ENCODE results near the gene ZNF527. TPM values are rescaled to one million over a fixed set of nuclear protein-coding genes. Genes with fewer than 3 reads are reported as not detected.

The ZNF527 gene
- total and polyA plus RNA-seq, 10 donors = 2.4 to 14.9 (median 6.2) TPM

GRCh38 chr19:37334179-37335071 is 36.5 kb upstream of the ZNF527 start:
- intact Hi-C loops (cut with DNase I; ENCODE audit: low total_unique reads) = no loop called here
- peak overlapping the region; percentile 60 to 80 (median 72) for H3K4me3 ChIP-seq
- H3K36me3 ChIP-seq = peaks cover 0 to 31% (median 4%) of the 10 kb centered on the region in 6 donors
- TF ChIP-seq POLR2AphosphoS5 (IDR thresholded peaks at IDR 0.05) (peak; percentile 87 to 95 (median 90)), POLR2A (IDR thresholded peaks at IDR 0.05) (no peak)
- no peaks in the 10 kb centered on the region for H3K27me3 ChIP-seq (replicated peaks in 1 of 7)
- H3K9me3 ChIP-seq = peaks cover 0 to 6% (median 0%) of the 10 kb centered on the region in 8 donors
- H3K4me1 ChIP-seq = peaks cover 0 to 34% (median 26%) of the 10 kb centered on the region in 6 donors
- H3K27ac ChIP-seq = peak overlapping the region; percentile 55 to 92 (median 84)
- DNase-seq = peak; percentile 93
- WGBS, 5 donors = 14 to 32% (median 26%) methylated on average over 29 to 50 of the region's 50 CpGs

DNA sequence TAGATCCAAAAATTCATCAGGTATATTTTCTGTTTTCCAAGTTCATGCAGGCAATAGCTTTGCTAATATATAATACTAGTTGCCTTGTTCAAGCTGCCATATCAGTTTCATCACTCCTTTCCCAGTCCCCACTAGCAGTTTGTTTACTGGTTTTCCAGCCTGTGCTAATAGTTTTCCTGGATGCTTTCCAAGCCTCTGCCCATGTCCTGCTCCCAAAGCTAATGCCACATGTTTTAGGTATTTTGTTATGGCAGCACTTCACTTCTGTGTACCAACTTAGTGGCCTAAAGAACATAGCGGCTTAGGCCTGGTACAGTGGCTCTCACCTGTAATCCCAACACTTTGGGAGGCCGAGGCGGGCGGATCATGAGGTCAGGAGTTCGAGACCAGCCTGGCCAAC is 28.1 kb upstream of the ZNF527 start:
- 94 to 98% (median 97%) methylated on average over 5 of the region's 5 CpGs for WGBS, 5 donors
- no peak for DNase-seq
- no peak overlapping the region for H3K27ac ChIP-seq
- H3K9me3 ChIP-seq = peaks cover 0 to 19% (median 1%) of the 10 kb centered on the region in 8 donors
- H3K27me3 ChIP-seq (replicated peaks in 1 of 7) = no peaks in the 10 kb centered on the region
- no peak for TF ChIP-seq POLR2A (IDR thresholded peaks at IDR 0.05)
- no peak overlapping the region for H3K4me3 ChIP-seq
- H3K4me1 ChIP-seq = no peaks in the 10 kb centered on the region
- H3K36me3 ChIP-seq = peaks cover 0 to 78% (median 32%) of the 10 kb centered on the region in 6 donors
- intact Hi-C loops (cut with DNase I; ENCODE audit: low total_unique reads) = no loop called here

- H3K27me3 ChIP-seq (replicated peaks in 1 of 7) = no peaks in the 10 kb centered on the region
- no peak overlapping the region for H3K27ac ChIP-seq
- H3K36me3 ChIP-seq = peaks cover 0 to 99% (median 57%) of the 10 kb centered on the region in 6 donors
- DNase-seq = no peak
- TF ChIP-seq, protein P1, sequence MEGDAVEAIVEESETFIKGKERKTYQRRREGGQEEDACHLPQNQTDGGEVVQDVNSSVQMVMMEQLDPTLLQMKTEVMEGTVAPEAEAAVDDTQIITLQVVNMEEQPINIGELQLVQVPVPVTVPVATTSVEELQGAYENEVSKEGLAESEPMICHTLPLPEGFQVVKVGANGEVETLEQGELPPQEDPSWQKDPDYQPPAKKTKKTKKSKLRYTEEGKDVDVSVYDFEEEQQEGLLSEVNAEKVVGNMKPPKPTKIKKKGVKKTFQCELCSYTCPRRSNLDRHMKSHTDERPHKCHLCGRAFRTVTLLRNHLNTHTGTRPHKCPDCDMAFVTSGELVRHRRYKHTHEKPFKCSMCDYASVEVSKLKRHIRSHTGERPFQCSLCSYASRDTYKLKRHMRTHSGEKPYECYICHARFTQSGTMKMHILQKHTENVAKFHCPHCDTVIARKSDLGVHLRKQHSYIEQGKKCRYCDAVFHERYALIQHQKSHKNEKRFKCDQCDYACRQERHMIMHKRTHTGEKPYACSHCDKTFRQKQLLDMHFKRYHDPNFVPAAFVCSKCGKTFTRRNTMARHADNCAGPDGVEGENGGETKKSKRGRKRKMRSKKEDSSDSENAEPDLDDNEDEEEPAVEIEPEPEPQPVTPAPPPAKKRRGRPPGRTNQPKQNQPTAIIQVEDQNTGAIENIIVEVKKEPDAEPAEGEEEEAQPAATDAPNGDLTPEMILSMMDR (IDR thresholded peaks at IDR 0.05 in 8 of 11, conservative IDR thresholded peaks at IDR 0.05 in 3 of 11) = no peak
- TF ChIP-seq POLR2A (IDR thresholded peaks at IDR 0.05) = no peak
- TF ChIP-seq POLR2AphosphoS5 (IDR thresholded peaks at IDR 0.05) = no peak
- WGBS, 5 donors = 80 to 95% (median 86%) methylated on average over 6 of the region's 6 CpGs
- no peak overlapping the region for H3K4me3 ChIP-seq
- H3K4me1 ChIP-seq = no peaks in the 10 kb centered on the region
- intact Hi-C loops (cut with DNase I; ENCODE audit: low total_unique reads) = no loop called here
- H3K9me3 ChIP-seq = peaks cover 0 to 16% (median 1%) of the 10 kb centered on the region in 8 donors
Measured at GRCh38 chr19:37346091-37346490, 24.8 kb upstream of the ZNF527 start.

GRCh38 chr19:37348060-37348459 is 22.8 kb upstream of the ZNF527 start:
- Histone ChIP-seq H3K9me3 (peaks cover 0 to 11% (median 0%) of the 10 kb centered on the region in 8 donors), H3K27ac (no peak overlapping the region), H3K4me1 (no peaks in the 10 kb centered on the region), H3K4me3 (no peak overlapping the region), H3K36me3 (peaks cover 0 to 100% (median 66%) of the 10 kb centered on the region in 6 donors), H3K27me3 (replicated peaks in 1 of 7) (no peaks in the 10 kb centered on the region)
- intact Hi-C loops (cut with DNase I; ENCODE audit: low total_unique reads) = no loop called here
- 91 to 100% (median 96%) methylated on average over 3 of the region's 3 CpGs for whole genome bisulfite sequencing, 5 donors
- DNase-seq = no peak
- TF ChIP-seq, protein P1 (IDR thresholded peaks at IDR 0.05 in 8 of 11, conservative IDR thresholded peaks at IDR 0.05 in 3 of 11) = no peak
- TF ChIP-seq POLR2AphosphoS5 (IDR thresholded peaks at IDR 0.05) = no peak
- TF ChIP-seq POLR2A (IDR thresholded peaks at IDR 0.05) = no peak

DNA sequence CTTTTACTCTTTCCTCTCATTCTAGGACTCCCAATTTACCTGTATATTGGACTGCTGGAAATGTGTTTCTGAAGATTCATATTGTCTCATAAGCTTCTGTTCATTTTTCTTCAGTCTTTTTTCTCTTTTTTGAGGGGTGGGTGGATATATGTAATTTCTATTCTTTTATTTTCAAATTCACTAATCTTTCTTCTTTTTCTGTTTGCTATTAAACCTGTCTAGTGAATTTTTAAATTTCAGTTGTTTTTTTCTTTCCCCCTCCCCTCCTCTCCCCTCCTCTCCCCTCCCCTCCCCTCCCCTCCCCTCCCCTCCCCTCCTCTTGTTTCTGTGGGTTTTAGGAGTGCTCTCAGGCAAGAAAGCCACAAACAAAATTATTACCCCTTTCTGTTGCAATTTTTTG is 16.9 kb upstream of the ZNF527 start:
- H3K27me3 ChIP-seq (replicated peaks in 1 of 7) = no peaks in the 10 kb centered on the region
- no peak for DNase-seq
- intact Hi-C loops (cut with DNase I; ENCODE audit: low total_unique reads) = no loop called here
- H3K4me3 ChIP-seq = no peak overlapping the region
- peaks cover 3 to 98% (median 65%) of the 10 kb centered on the region in 6 donors for H3K36me3 ChIP-seq
- H3K27ac ChIP-seq = no peak overlapping the region
- no peaks in the 10 kb centered on the region for H3K4me1 ChIP-seq
- peaks cover 6 to 55% (median 40%) of the 10 kb centered on the region in 8 donors for H3K9me3 ChIP-seq
- TF ChIP-seq POLR2AphosphoS5 (IDR thresholded peaks at IDR 0.05) (no peak), POLR2A (IDR thresholded peaks at IDR 0.05) (no peak)
- TF ChIP-seq, protein P1 (IDR thresholded peaks at IDR 0.05 in 8 of 11, conservative IDR thresholded peaks at IDR 0.05 in 3 of 11) = no peak

Measured in spleen (tissue), 11 donors.